CD4-positive, CD25-positive, alpha-beta regulatory T cell (primary cell): Measurements from ENCODE around the gene PRDM12. TPM values are rescaled to one million over a fixed set of nuclear protein-coding genes. Genes with fewer than 3 reads are reported as not detected.

ENCODE experiments used
- ATAC-seq, 2 donors: fragments of 150-1000 bp; cut with Tn5 transposase; one replicate each; pipeline ENCODE4 v1.10.0; 2021; ENCODE audit warnings: low read depth in 2 of 2, moderate number of reproducible peaks in 2 of 2, moderate library complexity in 1 of 2
- DNase-seq, 3 donors: peaks; one replicate each; pipeline versions ENCODE4 v3.0.0 to v3.0.0-alpha.2; 2012 to 2022; ENCODE audit warnings: mixed read lengths in 1 of 3
- H3K27ac ChIP-seq: one replicate; pipeline ENCODE4 v1.7.0; 2013; ENCODE audit warnings: mild to moderate bottlenecking, low read length; ENCODE audit not compliant: insufficient read depth, poor library complexity, severe bottlenecking
- H3K27me3 ChIP-seq: one replicate; pipeline ENCODE4 v1.7.0; 2013; ENCODE audit warnings: low read length; ENCODE audit not compliant: control insufficient read depth, insufficient read depth
- H3K36me3 ChIP-seq: one replicate; pipeline ENCODE4 v1.7.0; 2013; ENCODE audit warnings: mild to moderate bottlenecking, low read length, moderate library complexity; ENCODE audit not compliant: control insufficient read depth, insufficient read depth
- H3K4me1 ChIP-seq: 2 replicates; pipeline ENCODE4 v1.7.0; 2013; ENCODE audit warnings: mild to moderate bottlenecking, low read length; ENCODE audit not compliant: insufficient read depth, control insufficient read depth, poor library complexity, severe bottlenecking
- H3K4me3 ChIP-seq: one replicate; pipeline ENCODE4 v1.7.0; 2013; ENCODE audit warnings: low read depth, mild to moderate bottlenecking, low read length, moderate library complexity
- H3K9me3 ChIP-seq, 2 experiments: 1 replicate in 1 of 2; 2 replicates in 1 of 2; pipeline ENCODE4 v1.7.0; 2013; ENCODE audit warnings: low read length in 2 of 2, mild to moderate bottlenecking in 1 of 2, moderate library complexity in 1 of 2; ENCODE audit not compliant: control insufficient read depth in 2 of 2
- H3K27ac Mint-ChIP-seq, 3 donors: one replicate each; pipeline ENCODE4 v1.8.0; 2020 to 2022; ENCODE audit warnings: mild to moderate bottlenecking in 3 of 3, mixed read lengths in 3 of 3, moderate library complexity in 2 of 3
- H3K27me3 Mint-ChIP-seq: one replicate; pipeline ENCODE4 v1.8.0; 2022; ENCODE audit warnings: mild to moderate bottlenecking, mixed read lengths
- H3K36me3 Mint-ChIP-seq: one replicate; pipeline ENCODE4 v1.8.0; 2020; ENCODE audit warnings: mixed read lengths
- H3K4me1 Mint-ChIP-seq, 4 donors: one replicate each; pipeline ENCODE4 v1.8.0; 2020 to 2022; ENCODE audit warnings: mixed read lengths in 4 of 4, mild to moderate bottlenecking in 1 of 4
- H3K4me3 Mint-ChIP-seq, 4 donors: one replicate each; pipeline ENCODE4 v1.8.0; 2020 to 2022; ENCODE audit warnings: mild to moderate bottlenecking in 4 of 4, mixed read lengths in 4 of 4, moderate library complexity in 3 of 4
- H3K9me3 Mint-ChIP-seq, 7 donors: one replicate each; pipeline ENCODE4 v1.8.0; 2020 to 2022; ENCODE audit warnings: mixed read lengths in 7 of 7, mild to moderate bottlenecking in 3 of 7, moderate library complexity in 2 of 7
- polyA plus RNA-seq, 4 donors: library from polyadenylated mRNA; unstranded; fragments of 300-500 nt; fragmentation: Illumina TruSeq; gene quantifications; one replicate each; pipeline ENCODE4 v1.2.3, GENCODE V29; 2021
- total RNA-seq: library from RNA; stranded (reverse); gene quantifications from one replicate; pipeline ENCODE4 v1.2.3, GENCODE V29; 2022

The PRDM12 gene
- total and polyA plus RNA-seq, 5 donors from 2014 or later: 0.10 TPM; not detected in 4

- Histone ChIP-seq H3K27me3 (no peaks in the 10 kb centered on the region), H3K36me3 (peaks cover 29% of the 10 kb centered on the region), H3K9me3 (no peaks in the 10 kb centered on the region), H3K27ac (no peak overlapping the region), H3K4me3 (no peak overlapping the region), H3K4me1 (no peaks in the 10 kb centered on the region)
- ATAC-seq: no peak
- H3K4me1 Mint-ChIP-seq: no peaks in the 10 kb centered on the region
- no peaks in the 10 kb centered on the region for H3K27me3 Mint-ChIP-seq
- no peaks in the 10 kb centered on the region for H3K9me3 Mint-ChIP-seq
- no peak for DNase-seq
- peaks cover 25% of the 10 kb centered on the region for H3K36me3 Mint-ChIP-seq
- H3K4me3 Mint-ChIP-seq: no peak overlapping the region
- H3K27ac Mint-ChIP-seq: no peak overlapping the region
Measured at GRCh38 chr9:130639866-130640555, 24.4 kb upstream of the PRDM12 start.

- peaks cover 0 to 3% (median 0%) of the 10 kb centered on the region in 7 donors for H3K9me3 Mint-ChIP-seq
- H3K27ac Mint-ChIP-seq: no peak overlapping the region
- H3K27me3 Mint-ChIP-seq: no peaks in the 10 kb centered on the region
- Histone ChIP-seq H3K27me3 (no peaks in the 10 kb centered on the region), H3K9me3 (peaks cover 0 to under 1% of the 10 kb centered on the region in 2 experiments), H3K4me3 (no peak overlapping the region), H3K27ac (no peak overlapping the region), H3K36me3 (peaks cover 24% of the 10 kb centered on the region), H3K4me1 (no peaks in the 10 kb centered on the region)
- no peak for DNase-seq
- H3K4me1 Mint-ChIP-seq: no peaks in the 10 kb centered on the region
- H3K4me3 Mint-ChIP-seq: no peak overlapping the region
- ATAC-seq: no peak
- H3K36me3 Mint-ChIP-seq: peaks cover 21% of the 10 kb centered on the region
Measured at GRCh38 chr9:130640681-130641080, 23.7 kb upstream of the PRDM12 start.

- Mint-ChIP-seq H3K9me3 (peaks cover 0 to 6% (median 0%) of the 10 kb centered on the region in 7 donors), H3K27me3 (no peaks in the 10 kb centered on the region), H3K4me3 (no peak overlapping the region), H3K4me1 (no peaks in the 10 kb centered on the region), H3K27ac (no peak overlapping the region), H3K36me3 (peaks cover 16% of the 10 kb centered on the region)
- Histone ChIP-seq H3K27ac (no peak overlapping the region), H3K4me3 (no peak overlapping the region), H3K4me1 (no peaks in the 10 kb centered on the region), H3K36me3 (peaks cover 7% of the 10 kb centered on the region), H3K27me3 (no peaks in the 10 kb centered on the region), H3K9me3 (peaks cover 0 to 4% of the 10 kb centered on the region in 2 experiments)
- ATAC-seq (no peak), DNase-seq (no peak)
Measured at GRCh38 chr9:130642926-130643325, 21.5 kb upstream of the PRDM12 start.

- no peak overlapping the region for H3K27ac Mint-ChIP-seq
- peaks cover 0 to 5% (median 0%) of the 10 kb centered on the region in 7 donors for H3K9me3 Mint-ChIP-seq
- H3K36me3 Mint-ChIP-seq: no peaks in the 10 kb centered on the region
Measured at GRCh38 chr9:130651221-130651620, 13.2 kb upstream of the PRDM12 start.

GRCh38 chr9:130651752-130652151 lies 12.6 kb upstream of the PRDM12 start:
- Histone ChIP-seq H3K27me3 (peaks cover under 1% of the 10 kb centered on the region), H3K4me1 (no peaks in the 10 kb centered on the region), H3K9me3 (no peaks in the 10 kb centered on the region), H3K36me3 (no peaks in the 10 kb centered on the region), H3K4me3 (no peak overlapping the region), H3K27ac (no peak overlapping the region)
- H3K9me3 Mint-ChIP-seq: peaks cover 0 to 3% (median 0%) of the 10 kb centered on the region in 7 donors
- no peaks in the 10 kb centered on the region for H3K36me3 Mint-ChIP-seq
- H3K4me1 Mint-ChIP-seq: no peaks in the 10 kb centered on the region
- H3K27ac Mint-ChIP-seq: no peak overlapping the region
- peaks cover 18% of the 10 kb centered on the region for H3K27me3 Mint-ChIP-seq
- ATAC-seq: no peak
- no peak overlapping the region for H3K4me3 Mint-ChIP-seq
- DNase-seq: no peak

More at GRCh38 chr9:130651221-130651620, 13.2 kb upstream of the PRDM12 start:
- ATAC-seq (no peak), DNase-seq (no peak)
- no peak overlapping the region for H3K27ac ChIP-seq
- no peak overlapping the region for H3K4me3 ChIP-seq
- H3K9me3 ChIP-seq: no peaks in the 10 kb centered on the region
- H3K4me1 Mint-ChIP-seq: no peaks in the 10 kb centered on the region
- no peak overlapping the region for H3K4me3 Mint-ChIP-seq
- H3K27me3 ChIP-seq: no peaks in the 10 kb centered on the region
- H3K4me1 ChIP-seq: no peaks in the 10 kb centered on the region
- no peaks in the 10 kb centered on the region for H3K36me3 ChIP-seq
- peaks cover 14% of the 10 kb centered on the region for H3K27me3 Mint-ChIP-seq

- Mint-ChIP-seq H3K9me3 (peaks cover 0 to 3% (median 0%) of the 10 kb centered on the region in 7 donors), H3K27ac (no peak overlapping the region), H3K27me3 (peaks cover 36% of the 10 kb centered on the region), H3K4me1 (peaks cover 0 to 5% (median 0%) of the 10 kb centered on the region in 4 donors), H3K36me3 (no peaks in the 10 kb centered on the region), H3K4me3 (no peak overlapping the region)
- Histone ChIP-seq H3K4me3 (no peak overlapping the region), H3K4me1 (no peaks in the 10 kb centered on the region), H3K9me3 (no peaks in the 10 kb centered on the region), H3K27ac (no peak overlapping the region), H3K36me3 (no peaks in the 10 kb centered on the region), H3K27me3 (peaks cover 9% of the 10 kb centered on the region)
- DNase-seq: no peak
- no peak for ATAC-seq
Measured at GRCh38 chr9:130654879-130655278, 9.5 kb upstream of the PRDM12 start.

GRCh38 chr9:130658893-130659698 lies 5.3 kb upstream of the PRDM12 start:
- Mint-ChIP-seq H3K4me3 (no peak overlapping the region), H3K36me3 (no peaks in the 10 kb centered on the region)

More at GRCh38 chr9:130658893-130659698, 5.3 kb upstream of the PRDM12 start:
- no peak for DNase-seq
- Histone ChIP-seq H3K36me3 (no peaks in the 10 kb centered on the region), H3K27ac (no peak overlapping the region), H3K9me3 (no peaks in the 10 kb centered on the region), H3K27me3 (peaks cover 13% of the 10 kb centered on the region), H3K4me3 (no peak overlapping the region), H3K4me1 (peaks cover 37% of the 10 kb centered on the region)
- Mint-ChIP-seq H3K27ac (no peak overlapping the region), H3K4me1 (peaks cover 0 to 28% (median 5%) of the 10 kb centered on the region in 4 donors), H3K27me3 (peaks cover 60% of the 10 kb centered on the region), H3K9me3 (peaks cover 0 to 3% (median 0%) of the 10 kb centered on the region in 7 donors)
- no peak for ATAC-seq
